GM23338 (cell line): ENCODE results near the gene KIAA0753. TPM values are rescaled to one million over a fixed set of nuclear protein-coding genes. Genes with fewer than 3 reads are reported as not detected.

ENCODE experiments used
- ATAC-seq: fragments of 200-7000 bp; cut with Tn5 transposase; 3 replicates; pipeline ENCODE4 v1.9.1; 2020
- DNase-seq: peaks from one replicate; pipeline ENCODE4 v3.0.0-alpha.2; 2015; ENCODE audit warnings: low spot score
- H2AFZ ChIP-seq: fragments of 200-600 bp; sonication (generic); 2 replicates; pipeline ENCODE4 v1.8.0; 2016; ENCODE audit warnings: antibody characterized with exemption, mild to moderate bottlenecking, moderate library complexity
- H3F3A ChIP-seq: fragments of 200-600 bp; sonication (generic); replicated peaks from 2 replicates; pipeline ENCODE4 v1.8.0; 2017; ENCODE audit warnings: antibody characterized with exemption, mixed run types, low read depth
- H3K27ac ChIP-seq: fragments of 200-600 bp; sonication (generic); 2 replicates; pipeline ENCODE4 v1.6.1; 2016; ENCODE audit warnings: low read depth
- H3K27me3 ChIP-seq: fragments of 200-600 bp; sonication (generic); 2 replicates; pipeline ENCODE4 v1.8.0; 2016; ENCODE audit warnings: mild to moderate bottlenecking, mixed run types, moderate library complexity; ENCODE audit not compliant: insufficient read depth
- H3K36me3 ChIP-seq: fragments of 200-600 bp; sonication (generic); 2 replicates; pipeline ENCODE4 v1.8.0; 2016; ENCODE audit warnings: mild to moderate bottlenecking; ENCODE audit not compliant: insufficient read depth
- H3K4me1 ChIP-seq: fragments of 200-600 bp; sonication (generic); 2 replicates; pipeline ENCODE4 v1.8.0; 2016; ENCODE audit warnings: mild to moderate bottlenecking, moderate library complexity; ENCODE audit not compliant: insufficient read depth
- H3K4me2 ChIP-seq: fragments of 200-600 bp; sonication (generic); 2 replicates; pipeline ENCODE4 v1.7.1; 2017; ENCODE audit warnings: mixed run types
- H3K4me3 ChIP-seq: fragments of 200-600 bp; sonication (generic); 2 replicates; pipeline ENCODE4 v1.6.1; 2016; ENCODE audit warnings: mixed run types
- H3K79me2 ChIP-seq: fragments of 200-600 bp; sonication (generic); replicated peaks from 2 replicates; pipeline ENCODE4 v1.8.0; 2017; ENCODE audit warnings: mild to moderate bottlenecking; ENCODE audit not compliant: insufficient read depth
- H3K9me2 ChIP-seq: fragments of 200-600 bp; sonication (generic); 2 replicates; pipeline ENCODE4 v1.8.0; 2017; ENCODE audit not compliant: insufficient read depth
- H4K20me1 ChIP-seq: fragments of 200-600 bp; sonication (generic); replicated peaks from 2 replicates; pipeline ENCODE4 v1.8.0; 2017; ENCODE audit warnings: mild to moderate bottlenecking; ENCODE audit not compliant: insufficient read depth
- H3K27ac Mint-ChIP-seq: 2 replicates; pipeline ENCODE4 v1.8.0; 2020; ENCODE audit warnings: inconsistent platforms, mild to moderate bottlenecking, moderate library complexity, mixed read lengths
- H3K27me3 Mint-ChIP-seq: 3 replicates; pipeline ENCODE4 v1.8.0; 2022; ENCODE audit warnings: low read depth, mild to moderate bottlenecking, moderate library complexity, mixed read lengths, inconsistent platforms; ENCODE audit not compliant: insufficient read depth, poor library complexity
- H3K36me3 Mint-ChIP-seq: 3 replicates; pipeline ENCODE4 v1.8.0; 2021; ENCODE audit warnings: low read depth, mild to moderate bottlenecking, inconsistent platforms, moderate library complexity, mixed read lengths
- H3K4me1 Mint-ChIP-seq: 3 replicates; pipeline ENCODE4 v1.8.0; 2020; ENCODE audit warnings: mild to moderate bottlenecking, inconsistent platforms, mixed read lengths
- H3K4me3 Mint-ChIP-seq: 3 replicates; pipeline ENCODE4 v1.8.0; 2021; ENCODE audit warnings: moderate library complexity, mild to moderate bottlenecking, inconsistent platforms, mixed read lengths
- H3K9me3 Mint-ChIP-seq: 3 replicates; pipeline ENCODE4 v1.8.0; 2020; ENCODE audit warnings: moderate library complexity, mild to moderate bottlenecking, inconsistent platforms, mixed read lengths
- CREB1 ChIP-seq: fragments of 250-450 bp; sonication (Bioruptor Pico); IDR thresholded peaks from 2 replicates; pipeline ENCODE4 v1.5.0; 2020; ENCODE audit warnings: low read depth, mild to moderate bottlenecking, moderate library complexity
- ETS1 ChIP-seq: IDR thresholded peaks from 2 replicates; pipeline ENCODE4 v1.6.1; 2016; ENCODE audit warnings: antibody characterized with exemption
- EZH2 ChIP-seq: fragments of 200-600 bp; sonication (generic); IDR thresholded peaks from one replicate; pipeline ENCODE4 v1.8.0; 2017; ENCODE audit warnings: antibody characterized with exemption, mild to moderate bottlenecking, low read depth; ENCODE audit not compliant: unreplicated experiment
- JUNB ChIP-seq: IDR thresholded peaks from one replicate; pipeline ENCODE4 v1.6.1; 2016; ENCODE audit warnings: antibody characterized with exemption; ENCODE audit not compliant: unreplicated experiment
- STAT1 ChIP-seq: IDR thresholded peaks from one replicate; pipeline ENCODE4 v1.6.1; 2016; ENCODE audit warnings: antibody characterized with exemption; ENCODE audit not compliant: unreplicated experiment
- ZNF114 ChIP-seq: fragments of 250-450 bp; sonication (Bioruptor Pico); IDR thresholded peaks from 2 replicates; pipeline ENCODE4 v1.5.0; 2020; ENCODE audit warnings: mild to moderate bottlenecking, moderate library complexity
- polyA plus RNA-seq: library from polyadenylated mRNA; unstranded; fragments of >200 nt; fragmentation: Nextera tagmentation; extraction: Ambion mirVana; gene quantifications from 2 replicates; pipeline ENCODE4 v1.2.1, GENCODE V29; 2016
- total RNA-seq: library from RNA; depleted of rRNA; stranded (reverse); fragments of >200 nt; shearing (Covaris generic); gene quantifications from 2 replicates; pipeline ENCODE4 v1.2.3, GENCODE V29; 2014
- TF ChIP-seq, protein P1 (sequence below), 2 experiments: fragments of 200-600 bp in 1 of 2; sonication (generic) in 1 of 2; conservative IDR thresholded peaks; 2 replicates each; pipeline versions ENCODE4 v1.5.1 to v1.6.1; 2016 to 2017; ENCODE audit warnings: antibody characterized with exemption in 2 of 2, low read depth in 2 of 2, mild to moderate bottlenecking in 2 of 2, moderate library complexity in 1 of 2

KIAA0753 gene
- total and polyA plus RNA-seq, 2 experiments from 2014 or later: 6.0 to 27.8 TPM

GRCh38 chr17:6551356-6551755, 89.2 kb downstream of the KIAA0753 start:
- Mint-ChIP-seq H3K27me3 (peaks cover 36% of the 10 kb centered on the region), H3K4me1 (peaks cover 31% of the 10 kb centered on the region), H3K36me3 (no peaks in the 10 kb centered on the region), H3K27ac (no peak overlapping the region), H3K4me3 (no peak overlapping the region), H3K9me3 (no peaks in the 10 kb centered on the region)
- no peak overlapping the region for H2AFZ ChIP-seq
- H3K4me2 ChIP-seq: no peak overlapping the region
- 0 out of 2 replicates have a peak, but pooled peaks cover 5% of the 10 kb centered on the region for H3F3A ChIP-seq
- H3K4me1 ChIP-seq: peaks cover 10% of the 10 kb centered on the region; the same call in 1 of the 2 replicates
- no peaks in the 10 kb centered on the region for H3K79me2 ChIP-seq
- H3K36me3 ChIP-seq: no peaks in the 10 kb centered on the region
- TF ChIP-seq EZH2 (no peak), JUNB (no peak), ZNF114 (CRISPR knock-in tag) (no peak), CREB1 (CRISPR knock-in tag) (no peak), STAT1 (no peak), ETS1 (no peak)
- TF ChIP-seq, protein P1, sequence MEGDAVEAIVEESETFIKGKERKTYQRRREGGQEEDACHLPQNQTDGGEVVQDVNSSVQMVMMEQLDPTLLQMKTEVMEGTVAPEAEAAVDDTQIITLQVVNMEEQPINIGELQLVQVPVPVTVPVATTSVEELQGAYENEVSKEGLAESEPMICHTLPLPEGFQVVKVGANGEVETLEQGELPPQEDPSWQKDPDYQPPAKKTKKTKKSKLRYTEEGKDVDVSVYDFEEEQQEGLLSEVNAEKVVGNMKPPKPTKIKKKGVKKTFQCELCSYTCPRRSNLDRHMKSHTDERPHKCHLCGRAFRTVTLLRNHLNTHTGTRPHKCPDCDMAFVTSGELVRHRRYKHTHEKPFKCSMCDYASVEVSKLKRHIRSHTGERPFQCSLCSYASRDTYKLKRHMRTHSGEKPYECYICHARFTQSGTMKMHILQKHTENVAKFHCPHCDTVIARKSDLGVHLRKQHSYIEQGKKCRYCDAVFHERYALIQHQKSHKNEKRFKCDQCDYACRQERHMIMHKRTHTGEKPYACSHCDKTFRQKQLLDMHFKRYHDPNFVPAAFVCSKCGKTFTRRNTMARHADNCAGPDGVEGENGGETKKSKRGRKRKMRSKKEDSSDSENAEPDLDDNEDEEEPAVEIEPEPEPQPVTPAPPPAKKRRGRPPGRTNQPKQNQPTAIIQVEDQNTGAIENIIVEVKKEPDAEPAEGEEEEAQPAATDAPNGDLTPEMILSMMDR (conservative IDR thresholded peaks at IDR 0.05; ENCODE audit: low read depth in 2 of 2): no peak
- no peak overlapping the region for H3K27ac ChIP-seq
- no peaks in the 10 kb centered on the region for H3K9me2 ChIP-seq
- H4K20me1 ChIP-seq: no peaks in the 10 kb centered on the region
- H3K27me3 ChIP-seq: peaks cover 22% of the 10 kb centered on the region
- DNase-seq (no peak), ATAC-seq (no peak)
- H3K4me3 ChIP-seq: no peak overlapping the region

DNA sequence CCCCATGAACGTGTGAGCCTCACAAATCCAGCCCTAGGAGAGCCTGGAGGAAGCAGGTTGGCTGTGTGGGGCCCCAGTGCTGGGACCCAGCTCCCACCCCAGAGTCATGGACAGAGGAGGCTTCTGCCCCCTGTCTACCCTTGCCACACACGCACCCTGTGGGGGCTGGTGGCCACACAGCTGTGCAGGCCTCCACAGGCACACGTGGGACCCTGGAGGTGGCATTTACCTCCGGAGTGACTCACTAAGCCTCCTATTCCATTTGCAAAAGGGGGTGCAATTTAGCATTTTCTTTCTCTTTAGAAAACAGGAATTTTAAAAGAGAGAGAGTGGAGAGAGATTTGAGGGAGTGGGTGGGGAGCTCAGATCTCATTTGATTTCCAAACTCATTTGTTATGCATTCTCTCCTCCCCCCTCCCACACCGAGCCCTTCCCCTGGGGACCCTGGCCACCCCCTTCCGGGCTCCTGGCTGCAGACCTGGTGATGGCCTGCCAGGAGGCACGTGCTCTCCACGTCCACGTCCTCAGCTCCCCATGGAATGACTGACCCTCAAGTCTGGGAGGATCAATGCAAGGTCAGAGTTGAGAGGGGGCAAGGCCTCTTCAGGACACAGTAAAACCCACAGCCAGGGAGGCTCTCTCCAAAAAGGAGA, 91.0 kb downstream of the KIAA0753 start:
- Mint-ChIP-seq H3K9me3 (no peaks in the 10 kb centered on the region), H3K36me3 (no peaks in the 10 kb centered on the region; the same call in 2 of the 3 replicates), H3K27ac (peak overlapping the region; percentile 75; the same call in 1 of the 2 replicates), H3K27me3 (peaks cover 28% of the 10 kb centered on the region), H3K4me3 (no peak overlapping the region), H3K4me1 (peaks cover 35% of the 10 kb centered on the region)
- H3K27ac ChIP-seq: no peak overlapping the region
- ATAC-seq: no peak
- H4K20me1 ChIP-seq: no peaks in the 10 kb centered on the region
- no peak overlapping the region for H3K4me3 ChIP-seq
- no peaks in the 10 kb centered on the region for H3K79me2 ChIP-seq
- H3K4me1 ChIP-seq: peaks cover 4% of the 10 kb centered on the region; the same call in 1 of the 2 replicates
- 0 out of 2 replicates have a peak, but pooled peaks cover under 1% of the 10 kb centered on the region for H3F3A ChIP-seq
- no peak for DNase-seq
- TF ChIP-seq, protein P1 (conservative IDR thresholded peaks at IDR 0.05; ENCODE audit: low read depth in 2 of 2): peak in 1 of 2 experiments; percentile 21; a peak in 2 of 4 replicates
- TF ChIP-seq ZNF114 (CRISPR knock-in tag): no peak
- no peak for TF ChIP-seq JUNB
- peaks cover 8% of the 10 kb centered on the region for H3K27me3 ChIP-seq
- no peaks in the 10 kb centered on the region for H3K9me2 ChIP-seq
- no peaks in the 10 kb centered on the region for H3K36me3 ChIP-seq
- H3K4me2 ChIP-seq: no peak overlapping the region
- H2AFZ ChIP-seq: no peak overlapping the region
